Effector memory CD8-positive, alpha-beta T cell (primary cell): ENCODE results near the gene C22orf42.
A peak's percentile ranks its signal among the peaks of the same experiment; 100 is the strongest.

ENCODE experiments used
- ATAC-seq: fragments of 150-1000 bp; cut with Tn5 transposase; replicated peaks from 2 replicates; pipeline ENCODE4 v1.10.0; 2021; ENCODE audit warnings: mild to moderate bottlenecking, moderate library complexity
- DNase-seq, 3 experiments: peaks; one replicate each; pipeline ENCODE4 v3.0.0; 2021
- H3K27ac Mint-ChIP-seq, 2 donors: one replicate each; pipeline ENCODE4 v1.8.0; 2022; ENCODE audit warnings: mild to moderate bottlenecking in 2 of 2, mixed read lengths in 2 of 2, moderate library complexity in 2 of 2
- H3K27me3 Mint-ChIP-seq, 2 donors: one replicate each; pipeline ENCODE4 v1.8.0; 2022; ENCODE audit warnings: mixed read lengths in 2 of 2
- H3K36me3 Mint-ChIP-seq: one replicate; pipeline ENCODE4 v1.8.0; 2022; ENCODE audit warnings: mild to moderate bottlenecking, moderate library complexity, mixed read lengths; ENCODE audit not compliant: insufficient read depth
- H3K4me1 Mint-ChIP-seq, 2 donors: one replicate each; pipeline ENCODE4 v1.8.0; 2022; ENCODE audit warnings: low read depth in 2 of 2, mixed read lengths in 2 of 2
- H3K4me3 Mint-ChIP-seq, 2 donors: one replicate each; pipeline ENCODE4 v1.8.0; 2022; ENCODE audit warnings: mild to moderate bottlenecking in 2 of 2, mixed read lengths in 2 of 2, moderate library complexity in 2 of 2
- H3K9me3 Mint-ChIP-seq, 2 donors: one replicate each; pipeline ENCODE4 v1.8.0; 2022; ENCODE audit warnings: mixed read lengths in 2 of 2
- total RNA-seq, 9 experiments: gene quantifications; one replicate each; lab custom pipeline; 2026; lab: John Stamatoyannopoulos, UW

The C22orf42 gene
- total RNA-seq: 0 to 0.07 (median 0) reads per million in 9 experiments

DNA sequence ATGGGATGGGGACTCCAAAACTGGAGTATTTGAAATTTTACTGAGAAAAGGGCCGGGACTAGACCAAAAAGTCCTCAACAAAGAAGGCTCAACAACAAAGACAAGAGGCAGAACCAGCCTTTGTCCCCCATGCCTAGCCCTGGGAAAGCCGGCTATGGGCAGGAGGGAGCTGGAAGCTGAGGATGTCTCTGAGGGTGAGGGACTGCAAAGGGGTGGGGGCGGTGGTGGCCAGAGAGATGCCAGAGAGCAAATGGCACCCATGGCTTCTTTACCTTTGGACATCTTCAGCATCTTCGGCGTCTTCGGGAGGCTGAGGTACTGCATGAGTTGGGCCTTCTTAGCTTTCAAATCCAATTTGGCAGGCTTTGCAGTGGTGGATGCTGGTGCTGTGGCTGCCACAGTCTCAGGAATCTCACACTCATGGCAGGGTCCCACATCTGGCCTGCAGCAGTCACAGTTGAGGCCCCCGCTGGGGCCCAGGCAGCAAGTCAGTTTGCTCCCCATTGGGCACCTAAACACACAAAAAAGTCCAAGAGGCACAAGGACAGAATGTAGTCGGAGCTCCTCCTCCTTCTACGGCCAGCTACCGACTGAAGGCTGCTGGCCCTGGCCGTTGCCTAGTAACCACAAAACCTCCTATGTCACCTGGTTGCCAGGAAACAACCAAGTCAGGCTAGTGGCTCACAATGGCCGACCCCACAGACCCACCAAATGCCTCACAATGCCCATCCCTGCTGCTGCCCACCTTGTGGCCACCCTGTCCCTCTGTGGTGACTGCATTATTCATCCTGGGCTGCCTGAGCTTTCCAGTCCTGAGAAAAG is at the start of gene C22orf42:
Gene C22orf42, minus strand, starts transcription at position 592 of the 822 bp plus-strand sequence. Its CDS starts 88 bp downstream, at position 504.
- DNase-seq: no peak
- H3K27ac Mint-ChIP-seq: no peak within 1 kb of the TSS
- no peak for ATAC-seq
- peaks cover 4 to 28% of the 10 kb centered on the region in 2 donors for H3K27me3 Mint-ChIP-seq
- H3K36me3 Mint-ChIP-seq: no peaks in the 10 kb centered on the region
- H3K4me3 Mint-ChIP-seq: no peak within 1 kb of the TSS
- no peaks in the 10 kb centered on the region for H3K4me1 Mint-ChIP-seq
- no peaks in the 10 kb centered on the region for H3K9me3 Mint-ChIP-seq

- H3K36me3 Mint-ChIP-seq: peaks cover 3% of the 10 kb centered on the region
- DNase-seq (no peak), ATAC-seq (no peak)
- peaks cover 14 to 48% of the 10 kb centered on the region in 2 donors for H3K27me3 Mint-ChIP-seq
- no peaks in the 10 kb centered on the region for H3K9me3 Mint-ChIP-seq
- no peak overlapping the region for H3K4me3 Mint-ChIP-seq
- no peak overlapping the region for H3K27ac Mint-ChIP-seq
- H3K4me1 Mint-ChIP-seq: peaks cover 16 to 22% of the 10 kb centered on the region in 2 donors
Measured at GRCh38 chr22:32208681-32209080, 49.6 kb upstream of the C22orf42 start.

DNA sequence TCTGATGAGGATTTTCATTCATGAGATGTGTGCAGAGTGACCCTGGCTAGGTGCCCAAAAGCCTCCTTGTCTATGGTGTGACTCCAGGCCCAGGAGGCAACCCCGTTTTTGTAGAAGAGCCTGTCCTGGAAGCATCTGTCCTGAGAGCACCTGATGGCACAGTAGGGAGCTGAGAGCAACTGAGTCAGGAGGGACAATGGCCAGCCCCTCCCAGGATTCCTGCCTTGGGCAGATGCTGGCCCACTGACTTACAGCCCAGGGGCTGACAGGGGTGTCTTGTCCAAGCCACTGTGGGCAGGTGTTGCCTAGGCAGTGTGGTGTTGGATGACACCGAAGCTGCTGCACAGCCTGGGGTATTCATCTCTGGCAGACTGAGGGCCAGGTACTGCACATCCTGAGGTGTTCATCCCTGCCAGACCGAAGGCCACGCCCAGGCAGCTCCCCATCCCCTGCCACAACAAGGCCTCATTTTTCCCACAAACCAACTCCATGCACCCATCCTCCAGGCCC is 48.9 kb upstream of the C22orf42 start:
- ATAC-seq: no peak
- H3K27ac Mint-ChIP-seq: no peak overlapping the region
- peaks cover 21 to 50% of the 10 kb centered on the region in 2 donors for H3K27me3 Mint-ChIP-seq
- H3K36me3 Mint-ChIP-seq: peaks cover 3% of the 10 kb centered on the region
- H3K9me3 Mint-ChIP-seq: no peaks in the 10 kb centered on the region
- peaks cover 21 to 29% of the 10 kb centered on the region in 2 donors for H3K4me1 Mint-ChIP-seq
- DNase-seq: no peak
- no peak overlapping the region for H3K4me3 Mint-ChIP-seq

DNA sequence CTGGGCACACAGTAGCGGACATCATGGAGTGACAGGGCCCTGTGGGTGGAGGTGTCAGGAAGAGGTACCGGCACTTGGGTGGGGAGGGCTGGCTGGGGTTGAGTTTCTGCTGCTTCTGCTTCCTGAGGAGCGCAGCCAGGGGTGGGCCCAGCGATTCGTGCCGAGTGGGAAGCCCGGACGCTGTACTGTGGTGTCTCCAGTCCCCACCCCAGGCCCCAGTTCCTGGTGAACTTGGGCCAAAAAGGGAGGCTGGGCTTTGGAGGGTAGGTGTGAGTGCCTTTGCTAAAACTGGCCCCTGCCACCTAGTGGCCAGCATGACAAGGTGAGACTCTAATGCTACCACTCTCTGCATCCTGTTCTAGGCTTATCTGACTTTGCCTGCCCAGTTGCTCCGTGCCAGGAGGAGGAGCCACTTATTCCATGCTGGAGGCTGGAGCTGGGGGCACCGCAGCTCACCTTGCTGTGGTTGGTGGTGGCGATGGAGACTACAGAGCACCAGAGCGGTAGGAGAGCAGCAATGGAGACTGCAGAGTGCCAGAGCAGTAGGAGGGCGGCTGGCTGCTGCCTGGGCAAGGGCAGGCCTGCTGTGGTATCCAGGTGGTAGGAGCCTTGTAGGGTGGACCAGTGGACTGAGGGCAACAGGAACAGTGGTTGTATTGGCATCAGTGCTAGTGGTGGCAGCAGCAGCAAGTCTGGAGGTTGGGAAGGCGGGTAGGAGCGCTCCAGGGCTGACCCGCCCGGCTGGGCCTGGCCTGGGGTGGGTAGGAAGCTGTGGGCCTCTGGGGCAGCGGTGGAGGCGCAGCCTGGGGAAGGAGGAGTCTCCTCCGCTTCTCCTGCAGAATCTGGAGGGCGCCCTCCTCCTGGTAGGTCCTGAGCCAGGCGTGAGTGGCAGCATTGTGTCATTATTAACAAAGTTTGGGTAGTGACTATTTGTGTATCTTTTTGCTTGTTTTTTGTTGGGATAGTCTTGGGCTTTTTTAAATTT is 48.0 kb upstream of the C22orf42 start:
- DNase-seq: peak in 1 of 3 experiments; percentile 21
- Mint-ChIP-seq H3K9me3 (no peaks in the 10 kb centered on the region), H3K4me3 (peak overlapping the region; percentile 41 to 50), H3K36me3 (no peaks in the 10 kb centered on the region), H3K4me1 (peaks cover 30 to 33% of the 10 kb centered on the region in 2 donors), H3K27ac (no peak overlapping the region), H3K27me3 (peaks cover 27 to 41% of the 10 kb centered on the region in 2 donors)
- ATAC-seq: peak; percentile 48

DNA sequence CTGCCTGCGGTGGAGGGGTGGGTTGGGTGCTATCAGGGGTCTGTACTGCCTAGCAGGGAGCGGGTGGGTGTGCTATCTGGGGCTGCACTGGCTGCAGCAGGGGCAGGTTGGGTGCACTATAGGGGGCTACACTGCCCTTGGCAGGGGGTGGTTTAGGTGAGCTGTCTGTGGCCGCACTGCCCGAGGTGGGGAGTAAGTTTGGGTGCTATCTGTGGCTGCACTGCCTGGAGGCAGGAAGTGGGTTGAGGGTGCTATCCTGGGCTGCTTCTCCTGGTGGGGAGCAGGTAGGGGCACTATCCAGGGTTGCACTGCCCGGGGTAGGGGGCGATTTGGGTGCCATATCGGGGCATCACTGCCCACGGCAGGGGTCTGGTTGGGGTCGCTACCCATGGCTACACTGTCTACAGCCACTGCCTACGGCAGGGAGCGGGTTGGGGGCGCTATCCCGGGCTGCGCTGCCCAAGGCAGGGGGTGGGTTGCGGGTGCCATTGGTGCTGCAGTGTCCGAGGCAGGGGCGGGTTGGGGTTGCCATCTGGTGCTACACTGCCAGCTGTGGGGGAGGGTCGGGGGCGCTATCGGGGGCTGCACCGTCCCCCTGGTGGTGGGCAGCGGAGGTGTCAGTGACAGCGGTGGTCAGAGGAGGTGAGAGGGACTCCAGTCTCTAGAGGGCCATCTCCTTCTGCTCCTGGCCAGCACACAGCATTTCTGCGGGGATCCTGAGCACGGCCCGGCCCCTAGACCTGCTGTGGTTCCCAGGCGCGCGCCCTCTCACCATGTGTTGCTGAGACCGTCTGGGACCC is 47.1 kb upstream of the C22orf42 start:
- H3K4me3 Mint-ChIP-seq: peak overlapping the region; percentile 50 to 76
- peaks cover 31 to 36% of the 10 kb centered on the region in 2 donors for H3K4me1 Mint-ChIP-seq
- no peak overlapping the region for H3K27ac Mint-ChIP-seq
- DNase-seq (no peak), ATAC-seq (no peak)
- no peaks in the 10 kb centered on the region for H3K9me3 Mint-ChIP-seq
- H3K36me3 Mint-ChIP-seq: no peaks in the 10 kb centered on the region
- H3K27me3 Mint-ChIP-seq: peaks cover 29 to 32% of the 10 kb centered on the region in 2 donors

DNA sequence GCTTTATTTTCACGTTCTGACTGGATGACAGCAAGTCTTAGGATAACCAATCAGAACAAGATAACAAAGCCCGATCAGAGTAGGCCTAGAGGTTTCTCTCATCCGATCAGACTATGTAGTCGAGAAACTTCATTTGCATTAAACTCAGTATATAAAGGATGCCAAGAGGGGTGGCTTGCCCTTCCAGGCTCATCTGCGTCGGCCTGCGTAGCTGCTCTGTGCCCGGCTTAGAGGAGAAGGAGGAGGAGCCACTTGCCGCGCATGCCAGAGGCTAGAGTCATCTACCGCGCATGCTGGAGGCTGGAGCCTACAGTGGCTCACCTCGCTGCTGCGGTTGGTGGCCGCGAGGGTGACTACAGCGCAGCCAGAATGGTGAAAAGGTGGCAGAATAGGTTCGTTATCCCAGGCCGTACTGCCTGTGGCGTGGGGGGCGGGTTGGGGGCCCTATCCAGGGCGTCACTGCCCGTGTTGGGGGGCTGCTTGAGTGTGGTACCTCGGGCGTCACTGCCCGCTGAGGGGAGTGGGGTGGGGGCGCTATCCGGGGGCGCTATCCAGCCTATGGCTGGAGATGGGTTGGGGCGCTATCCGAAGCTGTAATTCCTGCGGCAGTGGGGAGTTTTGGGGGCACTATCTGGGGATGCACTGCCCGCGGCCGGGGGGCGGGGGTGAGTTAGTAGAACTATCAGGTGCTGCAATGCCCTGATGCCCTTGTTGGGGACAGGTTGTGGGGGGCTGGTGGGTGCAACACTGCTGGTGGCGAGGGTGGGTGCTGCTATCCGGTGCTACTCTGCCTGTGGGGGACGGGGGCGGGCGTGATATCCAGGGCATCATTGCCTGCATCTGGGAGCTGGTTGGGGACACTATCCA is 46.0 kb upstream of the C22orf42 start, which contains the start of gene RFPL2:
Gene RFPL2, minus strand, starts transcription at position 218 of the 867 bp plus-strand sequence. CDS start 2,622 bp downstream, outside the sequence.
- peaks cover 27 to 29% of the 10 kb centered on the region in 2 donors for H3K27me3 Mint-ChIP-seq
- DNase-seq (peak in 1 of 3 experiments; percentile 11), ATAC-seq (peak; percentile 21)
- H3K4me3 Mint-ChIP-seq: peak within 1 kb of the TSS; percentile 53 to 76
- H3K36me3 Mint-ChIP-seq: no peaks in the 10 kb centered on the region
- H3K4me1 Mint-ChIP-seq: peaks cover 41 to 43% of the 10 kb centered on the region in 2 donors
- no peaks in the 10 kb centered on the region for H3K9me3 Mint-ChIP-seq
- H3K27ac Mint-ChIP-seq: peak within 1 kb of the TSS; percentile 27 to 31

DNA sequence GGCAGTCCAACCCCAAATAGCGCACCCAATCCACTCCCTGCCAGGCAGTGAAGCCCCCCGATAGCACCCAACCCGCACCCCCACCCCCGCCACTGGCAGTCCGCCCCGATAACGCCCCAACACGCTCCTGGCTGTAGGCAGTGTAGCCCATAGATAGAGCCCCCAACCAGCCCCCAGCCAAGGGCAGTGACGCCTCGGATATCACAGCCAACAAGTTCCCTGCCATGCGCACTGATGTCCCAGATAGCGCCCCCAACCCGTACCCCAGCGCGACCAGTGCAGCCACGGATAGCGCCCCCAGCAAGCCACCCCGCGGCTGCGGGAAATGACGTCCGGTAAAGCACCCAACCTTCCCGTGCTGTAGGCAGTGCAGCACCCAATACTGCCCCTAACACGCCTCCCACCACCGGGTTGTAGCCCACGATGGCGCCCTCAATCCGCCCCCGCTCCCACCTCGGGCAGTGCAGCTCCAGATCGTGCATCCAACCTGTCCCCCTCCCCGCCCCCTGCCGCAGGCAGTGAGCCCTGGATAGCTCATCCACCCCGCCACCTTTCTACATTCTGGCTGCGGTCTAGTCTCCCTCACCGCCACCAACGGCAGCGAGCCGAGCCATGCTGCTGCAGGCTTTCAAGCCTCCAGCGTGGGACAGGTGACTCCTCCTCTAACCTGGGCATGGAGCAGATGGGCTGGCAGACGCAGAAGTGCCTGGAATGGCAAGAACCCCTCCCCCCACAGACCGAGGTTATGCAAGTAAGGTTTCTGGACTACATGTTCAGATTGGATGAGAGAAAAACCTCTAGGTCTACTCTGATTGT is 45.1 kb upstream of the C22orf42 start:
- Mint-ChIP-seq H3K27me3 (peaks cover 27 to 29% of the 10 kb centered on the region in 2 donors), H3K27ac (peak overlapping the region in 1 of 2 donors; percentile 27), H3K9me3 (no peaks in the 10 kb centered on the region), H3K36me3 (no peaks in the 10 kb centered on the region), H3K4me1 (peaks cover 41 to 43% of the 10 kb centered on the region in 2 donors), H3K4me3 (peak overlapping the region; percentile 53 to 76)
- DNase-seq (peak in 1 of 3 experiments; percentile 13), ATAC-seq (no peak)

- Mint-ChIP-seq H3K9me3 (no peaks in the 10 kb centered on the region), H3K4me1 (peaks cover 41 to 43% of the 10 kb centered on the region in 2 donors), H3K4me3 (peak overlapping the region; percentile 53 to 76), H3K27me3 (peaks cover 29 to 35% of the 10 kb centered on the region in 2 donors), H3K27ac (peak overlapping the region in 1 of 2 donors; percentile 51), H3K36me3 (no peaks in the 10 kb centered on the region)
- ATAC-seq: no peak
- DNase-seq: no peak
Measured at GRCh38 chr22:32203181-32204039, 44.3 kb upstream of the C22orf42 start.

GRCh38 chr22:32202539-32203180 is 43.6 kb upstream of the C22orf42 start:
- H3K4me1 Mint-ChIP-seq: peaks cover 40 to 43% of the 10 kb centered on the region in 2 donors
- peak overlapping the region; percentile 53 to 76 for H3K4me3 Mint-ChIP-seq
- no peaks in the 10 kb centered on the region for H3K36me3 Mint-ChIP-seq
- no peak for DNase-seq
- H3K27ac Mint-ChIP-seq: peak overlapping the region; percentile 50 to 51
- no peaks in the 10 kb centered on the region for H3K9me3 Mint-ChIP-seq
- ATAC-seq: peak; percentile 48
- peaks cover 29 to 36% of the 10 kb centered on the region in 2 donors for H3K27me3 Mint-ChIP-seq

GRCh38 chr22:32202161-32202538 is 43.0 kb upstream of the C22orf42 start:
- Mint-ChIP-seq H3K36me3 (no peaks in the 10 kb centered on the region), H3K27me3 (peaks cover 29 to 33% of the 10 kb centered on the region in 2 donors), H3K9me3 (no peaks in the 10 kb centered on the region), H3K4me1 (peaks cover 38 to 42% of the 10 kb centered on the region in 2 donors), H3K4me3 (peak overlapping the region; percentile 53 to 76), H3K27ac (peak overlapping the region in 1 of 2 donors; percentile 50)
- no peak for DNase-seq
- no peak for ATAC-seq
